Hepatocyte (in vitro differentiated cells): ENCODE measurements around the gene MSI2.

Source experiments
- CTCF ChIP-seq: fragments of 200-600 bp; sonication (generic); IDR thresholded peaks from 2 replicates; pipeline ENCODE4 v1.5.1; 2016; ENCODE audit warnings: antibody characterized with exemption, mild to moderate bottlenecking; ENCODE audit not compliant: poor library complexity
- EZH2 ChIP-seq: fragments of 200-600 bp; sonication (generic); IDR thresholded peaks from 2 replicates; pipeline ENCODE4 v1.6.1; 2016; ENCODE audit warnings: antibody characterized with exemption, mild to moderate bottlenecking, borderline replicate concordance

- no peak for TF ChIP-seq EZH2
- TF ChIP-seq CTCF, result no peak
Measured at GRCh38 chr17:57527221-57528057, 271.1 kb downstream of the MSI2 start.
